Fibroblast of gingiva (primary cell): ENCODE data around the gene VPS13D.

Source experiments
- DNase-seq: peaks from one replicate; pipeline ENCODE4 v3.0.0-alpha.2; 2011; ENCODE audit warnings: low read depth

VPS13D gene

GRCh38 chr1:12433323-12434053 lies 203.7 kb downstream of the VPS13D start:
- DNase-seq = no peak

- DNase-seq = peak; percentile 31
Observed at GRCh38 chr1:12434174-12434573, 204.3 kb downstream of the VPS13D start.

- DNase-seq = no peak
Observed at GRCh38 chr1:12434686-12435085, 204.9 kb downstream of the VPS13D start.

- DNase-seq = no peak
Observed at GRCh38 chr1:12435639-12436344, 206.0 kb downstream of the VPS13D start.

GRCh38 chr1:12436345-12436658 lies 206.5 kb downstream of the VPS13D start:
- DNase-seq = no peak

GRCh38 chr1:12436817-12437599 lies 207.2 kb downstream of the VPS13D start:
- peak; percentile 52 for DNase-seq

- no peak for DNase-seq
Observed at GRCh38 chr1:12437629-12438028, 207.8 kb downstream of the VPS13D start.

- DNase-seq = peak; percentile 21
Observed at GRCh38 chr1:12438349-12438924, 208.6 kb downstream of the VPS13D start.

- no peak for DNase-seq
Observed at GRCh38 chr1:12439073-12439472, 209.2 kb downstream of the VPS13D start.

GRCh38 chr1:12441414-12442105 lies 211.7 kb downstream of the VPS13D start:
- DNase-seq = no peak

GRCh38 chr1:12442217-12442616 lies 212.4 kb downstream of the VPS13D start:
- no peak for DNase-seq

GRCh38 chr1:12443151-12443550 lies 213.3 kb downstream of the VPS13D start:
- no peak for DNase-seq

GRCh38 chr1:12444329-12444841 lies 214.6 kb downstream of the VPS13D start:
- no peak for DNase-seq

- DNase-seq = no peak
Observed at GRCh38 chr1:12445257-12445656, 215.4 kb downstream of the VPS13D start.

GRCh38 chr1:12446593-12446992 lies 216.8 kb downstream of the VPS13D start:
- no peak for DNase-seq

- peak; percentile 85 for DNase-seq
Observed at GRCh38 chr1:12447307-12447706, 217.5 kb downstream of the VPS13D start.

GRCh38 chr1:12447849-12448312 lies 218.1 kb downstream of the VPS13D start:
- peak; percentile 89 for DNase-seq

- peak; percentile 77 for DNase-seq
Observed at GRCh38 chr1:12448746-12449177, 218.9 kb downstream of the VPS13D start.

- DNase-seq = no peak
Observed at GRCh38 chr1:12450090-12450755, 220.4 kb downstream of the VPS13D start.

GRCh38 chr1:12450756-12451559 lies 221.1 kb downstream of the VPS13D start:
- DNase-seq = peak; percentile 10
